T-helper 2 cell treated with Interferon-gamma antibody and Interleukin-4, amounts not matched to agents 5 μg/mL and 100 μg/mL, for 36 hours (primary cell): ENCODE measurements around the gene CASK.

Source experiments
- DNase-seq: peaks from one replicate; pipeline ENCODE4 v3.0.0; 2021; ENCODE audit warnings: low spot score
- H3K27ac Mint-ChIP-seq: one replicate; pipeline ENCODE4 v1.8.0; 2021; ENCODE audit warnings: mild to moderate bottlenecking, mixed read lengths
- H3K27me3 Mint-ChIP-seq: one replicate; pipeline ENCODE4 v1.8.0; 2021; ENCODE audit warnings: low read depth, mixed read lengths
- H3K36me3 Mint-ChIP-seq: one replicate; pipeline ENCODE4 v1.8.0; 2021; ENCODE audit warnings: low read depth, mixed read lengths
- H3K4me1 Mint-ChIP-seq: one replicate; pipeline ENCODE4 v1.8.0; 2021; ENCODE audit warnings: low read depth, mixed read lengths
- H3K4me3 Mint-ChIP-seq: one replicate; pipeline ENCODE4 v1.8.0; 2022; ENCODE audit warnings: mild to moderate bottlenecking, moderate library complexity, mixed read lengths
- H3K9me3 Mint-ChIP-seq: one replicate; pipeline ENCODE4 v1.8.0; 2021; ENCODE audit warnings: mixed read lengths

The CASK gene

DNA sequence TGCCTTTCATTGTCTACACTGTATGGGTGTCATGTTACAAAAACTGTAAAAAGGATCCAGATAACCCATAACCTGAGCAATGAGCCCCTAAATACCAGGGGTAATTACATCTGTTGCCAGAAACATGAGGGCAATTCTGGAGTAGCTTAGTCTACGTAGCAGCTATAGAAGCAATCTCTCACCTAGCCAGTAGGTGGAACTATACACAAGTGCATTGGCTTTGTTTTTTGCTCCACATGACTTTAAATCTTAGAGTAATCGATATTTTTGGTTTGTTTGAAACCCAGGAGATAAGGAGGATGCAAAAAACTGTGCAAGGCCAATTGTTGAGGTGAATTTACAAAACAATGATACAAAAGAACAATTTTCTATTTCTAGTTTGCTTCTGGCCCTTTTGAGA lies 141.9 kb downstream of the CASK start:
- peaks cover 3% of the 10 kb centered on the region for H3K4me1 Mint-ChIP-seq
- H3K27ac Mint-ChIP-seq, result no peak overlapping the region
- no peaks in the 10 kb centered on the region for H3K27me3 Mint-ChIP-seq
- peaks cover 6% of the 10 kb centered on the region for H3K36me3 Mint-ChIP-seq
- no peak overlapping the region for H3K4me3 Mint-ChIP-seq
- no peak for DNase-seq
- no peaks in the 10 kb centered on the region for H3K9me3 Mint-ChIP-seq

DNA sequence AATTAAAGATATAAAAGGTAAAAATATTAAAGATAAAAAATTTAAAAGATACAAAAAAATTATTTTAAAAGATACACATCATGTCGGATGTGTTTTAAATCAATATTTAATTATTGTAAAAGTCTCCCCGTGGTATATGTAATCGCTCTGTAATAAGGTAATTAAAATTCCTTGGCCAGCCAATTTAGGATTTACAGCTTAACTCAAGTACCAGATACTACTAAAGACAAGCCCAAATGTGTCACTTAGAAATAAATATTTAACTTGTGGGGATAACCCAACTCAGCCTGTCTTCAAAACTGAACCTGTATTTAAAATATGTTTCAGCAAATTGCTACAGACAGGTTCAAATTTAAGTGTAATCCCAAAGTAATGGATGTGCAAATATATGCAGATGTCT lies 143.4 kb downstream of the CASK start:
- no peaks in the 10 kb centered on the region for H3K27me3 Mint-ChIP-seq
- H3K4me1 Mint-ChIP-seq, result peaks cover 3% of the 10 kb centered on the region
- no peak for DNase-seq
- H3K9me3 Mint-ChIP-seq, result no peaks in the 10 kb centered on the region
- no peak overlapping the region for H3K27ac Mint-ChIP-seq
- peaks cover 4% of the 10 kb centered on the region for H3K36me3 Mint-ChIP-seq
- H3K4me3 Mint-ChIP-seq, result no peak overlapping the region

DNA sequence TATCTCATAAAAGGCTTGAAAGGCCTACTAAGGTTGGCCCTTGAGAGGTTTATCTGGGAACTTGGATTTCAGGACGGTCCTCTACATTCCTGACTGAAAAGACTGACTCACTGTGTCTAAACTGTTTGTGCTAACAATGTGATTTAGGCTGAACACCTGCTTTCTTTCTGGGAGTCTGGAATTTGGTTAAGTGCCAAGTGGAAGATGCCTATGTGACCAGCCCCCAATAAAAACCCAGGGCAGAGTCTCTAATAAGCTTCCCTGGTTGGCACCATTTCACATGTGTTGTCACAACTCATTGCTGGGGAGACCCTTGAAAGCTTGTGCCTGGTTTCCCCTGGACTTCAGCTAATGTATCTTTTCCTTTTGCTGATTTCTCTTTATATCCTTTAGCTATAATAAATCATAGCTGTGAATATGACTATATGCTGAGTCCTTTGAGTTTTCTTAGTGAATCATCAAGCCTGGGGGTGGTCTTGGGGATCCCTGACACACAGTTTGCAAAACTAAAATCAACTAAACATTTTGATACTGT lies 144.3 kb downstream of the CASK start:
- Mint-ChIP-seq H3K27ac (no peak overlapping the region), H3K4me3 (no peak overlapping the region), H3K4me1 (peaks cover 3% of the 10 kb centered on the region), H3K36me3 (peaks cover 4% of the 10 kb centered on the region), H3K27me3 (no peaks in the 10 kb centered on the region), H3K9me3 (no peaks in the 10 kb centered on the region)
- no peak for DNase-seq

DNA sequence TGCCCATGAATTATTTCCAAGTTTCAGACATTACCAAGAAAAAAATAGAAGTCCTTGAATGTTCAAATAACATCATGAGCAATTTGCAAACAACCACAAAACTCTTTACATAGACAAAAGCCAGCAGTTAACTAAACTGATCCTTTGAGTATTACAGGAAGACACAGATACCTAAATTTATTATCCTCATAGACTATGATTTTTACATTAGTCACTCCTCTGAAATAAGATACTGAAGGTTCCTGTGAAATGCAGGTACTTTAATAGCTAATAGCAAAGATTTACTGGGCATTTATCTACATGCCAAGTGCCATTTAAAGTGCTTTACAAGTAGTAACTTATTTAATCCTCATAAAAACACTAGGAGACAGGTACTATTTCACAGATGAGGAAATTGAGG lies 161.7 kb downstream of the CASK start:
- Mint-ChIP-seq H3K4me3 (no peak overlapping the region), H3K36me3 (peaks cover 2% of the 10 kb centered on the region), H3K27ac (no peak overlapping the region), H3K27me3 (no peaks in the 10 kb centered on the region), H3K4me1 (peaks cover 4% of the 10 kb centered on the region), H3K9me3 (no peaks in the 10 kb centered on the region)
- DNase-seq, result no peak

DNA sequence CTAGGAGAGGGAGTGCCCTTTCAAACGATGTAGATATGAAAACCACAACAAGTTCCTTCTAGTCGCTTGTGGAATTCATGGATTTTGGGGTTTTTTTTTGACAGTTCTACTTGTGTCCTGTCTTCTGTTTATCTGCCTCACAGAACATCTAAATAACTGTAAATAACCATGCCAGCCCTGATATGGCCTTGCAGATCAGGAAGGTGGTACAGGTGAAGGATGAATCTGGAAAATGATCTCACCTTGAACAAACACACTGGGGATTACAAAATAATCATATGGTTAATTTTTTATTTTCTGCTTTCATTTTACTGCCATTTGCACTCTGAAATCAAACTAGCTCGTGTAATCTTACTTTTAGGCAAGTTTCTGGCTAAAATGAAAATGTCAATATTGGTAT lies 162.2 kb downstream of the CASK start:
- DNase-seq, result no peak
- Mint-ChIP-seq H3K36me3 (peaks cover 2% of the 10 kb centered on the region), H3K27ac (no peak overlapping the region), H3K4me3 (no peak overlapping the region), H3K9me3 (no peaks in the 10 kb centered on the region), H3K27me3 (no peaks in the 10 kb centered on the region), H3K4me1 (peaks cover 4% of the 10 kb centered on the region)

DNA sequence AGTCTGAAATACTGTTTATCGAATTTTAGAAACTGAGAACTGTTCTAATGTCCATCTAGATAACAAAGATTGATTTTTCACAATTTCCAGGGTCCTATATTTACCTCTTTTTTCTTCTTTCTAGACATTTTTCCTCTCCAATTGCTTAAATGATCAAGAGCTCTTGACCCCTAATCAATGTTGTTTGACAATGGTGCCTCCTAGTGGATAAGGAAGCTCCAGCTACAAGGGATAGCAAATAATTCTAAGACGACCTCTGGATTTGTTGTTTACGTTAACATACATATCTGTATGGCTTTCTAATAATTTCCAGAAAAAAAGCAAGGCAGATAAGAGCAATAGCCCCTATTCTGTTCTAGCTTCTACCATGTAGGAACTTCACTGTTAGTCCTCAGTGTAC lies 163.5 kb downstream of the CASK start:
- H3K4me3 Mint-ChIP-seq, result no peak overlapping the region
- no peak overlapping the region for H3K27ac Mint-ChIP-seq
- no peaks in the 10 kb centered on the region for H3K27me3 Mint-ChIP-seq
- no peaks in the 10 kb centered on the region for H3K9me3 Mint-ChIP-seq
- peaks cover 4% of the 10 kb centered on the region for H3K4me1 Mint-ChIP-seq
- peaks cover 2% of the 10 kb centered on the region for H3K36me3 Mint-ChIP-seq
- DNase-seq, result no peak

DNA sequence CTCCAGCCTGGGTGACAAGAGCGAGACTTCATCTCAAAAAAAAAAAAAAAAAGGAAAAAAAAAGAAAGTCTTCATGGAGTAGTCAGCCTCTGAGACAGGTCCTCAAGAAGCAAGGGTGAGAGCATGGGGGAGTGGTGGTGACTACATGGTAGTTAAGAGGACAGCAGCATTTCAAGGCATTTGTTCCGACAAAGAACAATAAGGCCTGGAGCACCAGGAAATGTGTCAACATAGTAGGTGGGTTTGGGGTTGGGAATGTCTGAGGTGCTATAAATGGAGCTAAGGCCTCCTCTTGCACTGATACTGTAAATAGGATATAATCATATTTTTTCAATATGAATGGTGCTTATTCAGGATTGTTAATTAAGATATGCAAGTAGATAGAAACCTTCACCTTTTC lies 165.0 kb downstream of the CASK start:
- Mint-ChIP-seq H3K9me3 (no peaks in the 10 kb centered on the region), H3K27me3 (no peaks in the 10 kb centered on the region), H3K4me1 (peaks cover 4% of the 10 kb centered on the region), H3K4me3 (no peak overlapping the region), H3K36me3 (peaks cover 2% of the 10 kb centered on the region), H3K27ac (no peak overlapping the region)
- no peak for DNase-seq

- H3K27ac Mint-ChIP-seq, result no peak overlapping the region
- DNase-seq, result no peak
- H3K27me3 Mint-ChIP-seq, result no peaks in the 10 kb centered on the region
- H3K4me1 Mint-ChIP-seq, result peaks cover 3% of the 10 kb centered on the region
- peaks cover 2% of the 10 kb centered on the region for H3K36me3 Mint-ChIP-seq
- H3K4me3 Mint-ChIP-seq, result no peak overlapping the region
- no peaks in the 10 kb centered on the region for H3K9me3 Mint-ChIP-seq
Observed at GRCh38 chrX:41750716-41751115, 172.6 kb downstream of the CASK start.

- no peak for DNase-seq
- H3K27ac Mint-ChIP-seq, result no peak overlapping the region
- peaks cover 13% of the 10 kb centered on the region for H3K36me3 Mint-ChIP-seq
- no peaks in the 10 kb centered on the region for H3K27me3 Mint-ChIP-seq
- H3K4me1 Mint-ChIP-seq, result peaks cover 26% of the 10 kb centered on the region
- no peaks in the 10 kb centered on the region for H3K9me3 Mint-ChIP-seq
- H3K4me3 Mint-ChIP-seq, result no peak overlapping the region
Observed at GRCh38 chrX:41739871-41740270, 183.5 kb downstream of the CASK start.

GRCh38 chrX:41737065-41737464 lies 186.3 kb downstream of the CASK start:
- Mint-ChIP-seq H3K36me3 (peaks cover 3% of the 10 kb centered on the region), H3K9me3 (no peaks in the 10 kb centered on the region), H3K4me1 (peaks cover 29% of the 10 kb centered on the region), H3K27ac (peak overlapping the region; percentile 70), H3K4me3 (no peak overlapping the region), H3K27me3 (no peaks in the 10 kb centered on the region)
- peak; percentile 19 for DNase-seq

DNA sequence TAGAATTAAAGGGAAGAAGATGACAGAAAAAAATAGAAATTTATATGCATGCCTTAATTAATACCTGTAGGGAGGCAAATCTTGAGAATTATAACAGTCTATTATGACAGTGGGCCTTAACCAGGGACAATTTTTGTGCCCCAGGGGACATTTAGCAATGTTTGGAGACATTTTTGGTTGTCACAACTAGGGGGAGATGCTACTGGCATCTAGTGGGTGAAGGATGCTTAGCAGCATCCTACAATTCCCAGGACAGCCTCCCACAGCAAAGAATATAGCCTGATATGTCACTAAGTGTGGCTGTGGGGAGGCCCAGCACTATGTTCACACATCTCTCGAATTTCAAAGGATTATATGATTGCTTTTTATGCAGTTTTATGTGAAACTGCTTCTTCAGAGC lies 188.8 kb downstream of the CASK start:
- H3K27ac Mint-ChIP-seq, result peak overlapping the region; percentile 67
- peak overlapping the region; percentile 54 for H3K4me3 Mint-ChIP-seq

GRCh38 chrX:41733939-41734338 lies 189.4 kb downstream of the CASK start:
- Mint-ChIP-seq H3K27me3 (no peaks in the 10 kb centered on the region), H3K4me1 (peaks cover 29% of the 10 kb centered on the region), H3K4me3 (peak overlapping the region; percentile 54), H3K36me3 (peaks cover 3% of the 10 kb centered on the region), H3K27ac (peak overlapping the region; percentile 67), H3K9me3 (no peaks in the 10 kb centered on the region)
- DNase-seq, result peak; percentile 22

More for the DNA sequence above, 188.8 kb downstream of the CASK start:
- Mint-ChIP-seq H3K9me3 (no peaks in the 10 kb centered on the region), H3K27me3 (no peaks in the 10 kb centered on the region), H3K4me1 (peaks cover 29% of the 10 kb centered on the region), H3K36me3 (peaks cover 3% of the 10 kb centered on the region)
- no peak for DNase-seq

GRCh38 chrX:41732260-41732659 lies 191.1 kb downstream of the CASK start:
- peaks cover 28% of the 10 kb centered on the region for H3K4me1 Mint-ChIP-seq
- H3K36me3 Mint-ChIP-seq, result peaks cover 3% of the 10 kb centered on the region
- H3K27me3 Mint-ChIP-seq, result no peaks in the 10 kb centered on the region
- H3K9me3 Mint-ChIP-seq, result no peaks in the 10 kb centered on the region
- no peak overlapping the region for H3K4me3 Mint-ChIP-seq
- H3K27ac Mint-ChIP-seq, result no peak overlapping the region
- no peak for DNase-seq

- H3K27ac Mint-ChIP-seq, result no peak overlapping the region
- no peaks in the 10 kb centered on the region for H3K9me3 Mint-ChIP-seq
- peaks cover 15% of the 10 kb centered on the region for H3K4me1 Mint-ChIP-seq
- no peaks in the 10 kb centered on the region for H3K27me3 Mint-ChIP-seq
- H3K36me3 Mint-ChIP-seq, result no peaks in the 10 kb centered on the region
- no peak for DNase-seq
- no peak overlapping the region for H3K4me3 Mint-ChIP-seq
Observed at GRCh38 chrX:41730081-41730480, 193.3 kb downstream of the CASK start.

- Mint-ChIP-seq H3K4me1 (peaks cover 14% of the 10 kb centered on the region), H3K9me3 (no peaks in the 10 kb centered on the region), H3K36me3 (no peaks in the 10 kb centered on the region), H3K27me3 (no peaks in the 10 kb centered on the region), H3K27ac (no peak overlapping the region), H3K4me3 (no peak overlapping the region)
- DNase-seq, result no peak
Observed at GRCh38 chrX:41728125-41728524, 195.2 kb downstream of the CASK start.
